GM23248 (cell line): Measurements from ENCODE around the gene LGI4. TPM values are rescaled to one million over a fixed set of nuclear protein-coding genes. Genes with fewer than 3 reads are reported as not detected.

Source experiments
- DNase-seq: peaks from one replicate; pipeline ENCODE4 v3.0.0-alpha.2; 2015
- H2AFZ ChIP-seq: fragments of 200-600 bp; sonication (generic); 2 replicates; pipeline ENCODE4 v1.6.1; 2016; ENCODE audit warnings: antibody characterized with exemption
- H3F3A ChIP-seq: fragments of 200-600 bp; sonication (generic); 2 replicates; pipeline ENCODE4 v1.6.1; 2016; ENCODE audit warnings: mild to moderate bottlenecking, antibody characterized with exemption, mixed run types; ENCODE audit not compliant: insufficient read depth
- H3K27ac ChIP-seq: fragments of 200-600 bp; sonication (generic); 2 replicates; pipeline ENCODE4 v1.5.1; 2016; ENCODE audit warnings: mild to moderate bottlenecking
- H3K27me3 ChIP-seq: fragments of 200-600 bp; sonication (generic); replicated peaks from 2 replicates; pipeline ENCODE4 v1.6.1; 2016; ENCODE audit warnings: mild to moderate bottlenecking; ENCODE audit not compliant: insufficient read depth
- H3K36me3 ChIP-seq: fragments of 200-600 bp; sonication (generic); 2 replicates; pipeline ENCODE4 v1.6.1; 2016; ENCODE audit warnings: low read depth, mild to moderate bottlenecking
- H3K4me1 ChIP-seq: fragments of 200-600 bp; sonication (generic); 2 replicates; pipeline ENCODE4 v1.6.1; 2016; ENCODE audit warnings: mild to moderate bottlenecking; ENCODE audit not compliant: insufficient read depth
- H3K4me2 ChIP-seq: fragments of 200-600 bp; sonication (generic); one replicate; pipeline ENCODE4 v1.6.1; 2016; ENCODE audit warnings: mild to moderate bottlenecking; ENCODE audit not compliant: unreplicated experiment
- H3K4me3 ChIP-seq: fragments of 200-600 bp; sonication (generic); 2 replicates; pipeline ENCODE4 v1.5.1; 2016; ENCODE audit warnings: mild to moderate bottlenecking
- H3K79me2 ChIP-seq: fragments of 200-600 bp; sonication (generic); 2 replicates; pipeline ENCODE4 v1.6.1; 2016; ENCODE audit warnings: mild to moderate bottlenecking; ENCODE audit not compliant: insufficient read depth
- H3K9ac ChIP-seq: fragments of 200-600 bp; sonication (generic); 2 replicates; pipeline ENCODE4 v1.6.1; 2016; ENCODE audit warnings: mild to moderate bottlenecking
- H3K9me2 ChIP-seq: fragments of 200-600 bp; sonication (generic); 2 replicates; pipeline ENCODE4 v1.6.1; 2016; ENCODE audit warnings: mixed run types, mild to moderate bottlenecking, moderate library complexity; ENCODE audit not compliant: insufficient read depth
- H3K9me3 ChIP-seq: fragments of 200-600 bp; sonication (generic); one replicate; pipeline ENCODE4 v1.6.1; 2017; ENCODE audit warnings: low read depth
- H4K20me1 ChIP-seq: fragments of 200-600 bp; sonication (generic); 2 replicates; pipeline ENCODE4 v1.6.0; 2016; ENCODE audit not compliant: insufficient read depth
- EZH2 ChIP-seq: fragments of 200-600 bp; sonication (generic); IDR thresholded peaks from 2 replicates; pipeline ENCODE4 v1.6.1; 2018; ENCODE audit warnings: antibody characterized with exemption, mild to moderate bottlenecking; ENCODE audit not compliant: insufficient read depth, poor library complexity, severe bottlenecking
- EZH2phosphoT487 ChIP-seq: fragments of 200-600 bp; sonication (generic); IDR thresholded peaks from 2 replicates; pipeline ENCODE4 v1.6.1; 2018; ENCODE audit warnings: antibody characterized with exemption, moderate library complexity, mild to moderate bottlenecking, low read depth; ENCODE audit not compliant: insufficient read depth
- WGBS, 2 experiments: methylation state at CpG; one replicate each; pipeline ENCODE4 v1.1.6; 2015 to 2017; ENCODE audit warnings: low lambda C conversion rate in 2 of 2, low coverage in 1 of 2; ENCODE audit errors: missing lambda C conversion rate in 2 of 2; 5-methylcytosine and 5-hydroxymethylcytosine counted together
- in situ Hi-C: fragments of 300-500 bp; cut with MboI; formaldehyde crosslinking; loops from 2 replicates; pipeline ENCODE4 v1.15.0; 2020
- polyA plus RNA-seq: library from polyadenylated mRNA; unstranded; fragments of >200 nt; fragmentation: Nextera tagmentation; extraction: Ambion mirVana; gene quantifications from 2 replicates; pipeline ENCODE4 v1.2.1, GENCODE V29; 2016
- total RNA-seq: library from RNA; depleted of rRNA; stranded (reverse); fragments of >200 nt; shearing (Covaris generic); gene quantifications from 2 replicates; pipeline ENCODE4 v1.2.3, GENCODE V29; 2014

The LGI4 gene
- total and polyA plus RNA-seq, 2 experiments from 2014 or later, result 0.06 to 0.86 TPM

- Histone ChIP-seq H3K79me2 (peaks cover under 1% of the 10 kb centered on the region; the same call in 1 of the 2 replicates), H3F3A (0 out of 2 replicates have a peak, but pooled peaks cover 4% of the 10 kb centered on the region), H3K27ac (no peak overlapping the region), H3K4me2 (no peak overlapping the region), H3K9me3 (no peaks in the 10 kb centered on the region), H3K27me3 (no peaks in the 10 kb centered on the region), H3K9me2 (no peaks in the 10 kb centered on the region), H2AFZ (no peak overlapping the region), H4K20me1 (no peaks in the 10 kb centered on the region), H3K36me3 (peaks cover 37% of the 10 kb centered on the region), H3K4me1 (peaks cover 6% of the 10 kb centered on the region), H3K9ac (no peak overlapping the region), H3K4me3 (no peak overlapping the region)
- in situ Hi-C loops, result no loop called here
- DNase-seq, result no peak
- WGBS, 2 experiments, result 89 to 90% methylated on average over 5 of the region's 5 CpGs
- TF ChIP-seq EZH2phosphoT487 (no peak), EZH2 (no peak)
Measured at GRCh38 chr19:35167251-35168119, 32.6 kb upstream of the LGI4 start.

- Histone ChIP-seq H4K20me1 (no peaks in the 10 kb centered on the region), H3F3A (no peaks in the 10 kb centered on the region), H2AFZ (no peak overlapping the region), H3K4me2 (no peak overlapping the region), H3K27me3 (no peaks in the 10 kb centered on the region), H3K36me3 (peaks cover 48% of the 10 kb centered on the region), H3K4me1 (peaks cover 6% of the 10 kb centered on the region), H3K27ac (no peak overlapping the region), H3K9me2 (no peaks in the 10 kb centered on the region), H3K9me3 (no peaks in the 10 kb centered on the region), H3K9ac (no peak overlapping the region), H3K79me2 (peaks cover 6% of the 10 kb centered on the region; the same call in 1 of the 2 replicates), H3K4me3 (no peak overlapping the region)
- no peak for DNase-seq
- no peak for TF ChIP-seq EZH2
- no peak for TF ChIP-seq EZH2phosphoT487
- WGBS, 2 experiments, result 92 to 95% methylated on average over 7 of the region's 7 CpGs
- in situ Hi-C loops, result no loop called here
Measured at GRCh38 chr19:35166100-35167063, 31.5 kb upstream of the LGI4 start.

GRCh38 chr19:35165200-35166058, 30.6 kb upstream of the LGI4 start:
- Histone ChIP-seq H3K27ac (no peak overlapping the region), H2AFZ (no peak overlapping the region), H3K4me2 (no peak overlapping the region), H3K4me3 (no peak overlapping the region), H3K9ac (no peak overlapping the region), H3K79me2 (peaks cover 12% of the 10 kb centered on the region), H4K20me1 (no peaks in the 10 kb centered on the region), H3K27me3 (no peaks in the 10 kb centered on the region), H3K36me3 (peaks cover 57% of the 10 kb centered on the region), H3F3A (no peaks in the 10 kb centered on the region), H3K9me2 (no peaks in the 10 kb centered on the region), H3K9me3 (no peaks in the 10 kb centered on the region), H3K4me1 (peaks cover 6% of the 10 kb centered on the region)
- in situ Hi-C loops, result no loop called here
- DNase-seq, result no peak
- 61 to 63% methylated on average over 5 of the region's 5 CpGs for WGBS, 2 experiments
- TF ChIP-seq EZH2phosphoT487 (no peak), EZH2 (no peak)

- Histone ChIP-seq H4K20me1 (no peaks in the 10 kb centered on the region), H3K4me1 (peaks cover 6% of the 10 kb centered on the region), H2AFZ (no peak overlapping the region), H3K27ac (no peak overlapping the region), H3K79me2 (peaks cover 17% of the 10 kb centered on the region), H3K4me3 (no peak overlapping the region), H3K9me2 (no peaks in the 10 kb centered on the region), H3F3A (no peaks in the 10 kb centered on the region), H3K9me3 (no peaks in the 10 kb centered on the region), H3K9ac (no peak overlapping the region), H3K4me2 (no peak overlapping the region), H3K27me3 (no peaks in the 10 kb centered on the region), H3K36me3 (peaks cover 64% of the 10 kb centered on the region)
- in situ Hi-C loops, result no loop called here
- no peak for TF ChIP-seq EZH2
- TF ChIP-seq EZH2phosphoT487, result no peak
- no peak for DNase-seq
- 57 to 70% methylated on average over 2 of the region's 2 CpGs for WGBS, 2 experiments
Measured at GRCh38 chr19:35164418-35164817, 29.6 kb upstream of the LGI4 start.
